Body of pancreas (tissue), 4 donors: ENCODE results near the gene ZNF277.

Experiments used
- CTCF ChIP-seq, 7 experiments: fragments of 450-650 bp in 4 of 7; fragments of 200-600 bp in 3 of 7; sonication (generic) in 3 of 7; IDR thresholded peaks; one replicate each; pipeline ENCODE4 v1.5.1; 2016 to 2019; ENCODE audit warnings: antibody characterized with exemption in 7 of 7
- POLR2A ChIP-seq, 3 donors: fragments of 450-650 bp; IDR thresholded peaks; one replicate each; pipeline ENCODE4 v1.6.1; 2016; ENCODE audit warnings: antibody characterized with exemption in 3 of 3, mild to moderate bottlenecking in 2 of 3

- TF ChIP-seq CTCF (IDR thresholded peaks at IDR 0.05) (no peak), POLR2A (IDR thresholded peaks at IDR 0.05) (no peak)
Observed at GRCh38 chr7:112232212-112232978, 25.9 kb downstream of the ZNF277 start.
